ENCODE data around the gene VPS18.

The VPS18 gene

DNA sequence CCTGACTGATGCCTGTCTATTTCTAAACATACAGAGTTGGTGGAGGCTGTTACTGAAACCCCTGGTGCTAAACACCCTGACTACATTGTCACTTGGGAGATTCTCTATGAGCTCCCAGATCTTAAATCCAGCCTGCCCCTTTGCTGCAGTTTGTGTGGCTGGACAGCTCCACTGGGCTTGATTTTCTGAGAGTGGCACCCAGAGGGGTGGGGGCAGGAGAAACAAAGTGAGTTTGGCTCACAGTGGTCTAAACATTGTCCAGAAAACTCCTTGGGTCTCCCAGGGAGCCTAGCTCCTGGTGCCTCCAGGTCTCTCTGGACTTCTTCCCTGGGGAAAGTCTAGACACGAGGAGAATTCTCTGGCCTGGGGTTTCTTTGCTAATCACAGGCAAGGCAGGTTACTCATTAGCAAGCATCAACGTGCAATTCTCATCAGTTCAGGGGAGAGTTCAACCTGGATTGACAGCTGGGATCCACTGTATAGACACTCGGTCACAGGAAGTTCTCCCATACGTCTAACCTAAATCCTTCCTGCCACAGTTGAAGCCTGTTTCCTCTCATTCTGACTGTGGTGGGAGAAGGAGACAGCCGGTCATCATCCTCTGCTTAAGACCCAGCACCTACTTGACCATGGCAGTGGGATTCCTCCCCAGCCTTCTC, 27.8 kb downstream of the VPS18 start:
- no peak for DNase-seq

DNA sequence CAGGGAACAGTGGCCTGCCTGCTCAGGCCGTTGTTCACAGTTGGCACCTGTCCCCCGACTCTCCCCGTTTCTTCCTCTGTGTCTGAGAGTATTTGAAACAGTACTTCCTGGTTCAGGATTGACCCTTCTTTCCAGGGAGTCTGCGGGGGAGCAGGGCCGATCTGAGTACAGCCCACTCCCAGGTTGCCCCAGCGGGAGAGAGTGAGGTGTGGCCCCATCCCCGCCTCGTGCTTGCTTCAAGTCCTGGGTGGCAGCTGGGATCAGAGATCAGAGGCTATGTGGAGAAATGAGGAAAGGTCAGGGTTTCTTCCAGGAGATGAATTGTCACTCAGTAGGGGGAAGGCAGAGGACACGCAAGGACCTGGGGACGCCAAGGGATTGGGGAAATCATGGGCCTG, 28.4 kb downstream of the VPS18 start:
- DNase-seq = no peak

DNA sequence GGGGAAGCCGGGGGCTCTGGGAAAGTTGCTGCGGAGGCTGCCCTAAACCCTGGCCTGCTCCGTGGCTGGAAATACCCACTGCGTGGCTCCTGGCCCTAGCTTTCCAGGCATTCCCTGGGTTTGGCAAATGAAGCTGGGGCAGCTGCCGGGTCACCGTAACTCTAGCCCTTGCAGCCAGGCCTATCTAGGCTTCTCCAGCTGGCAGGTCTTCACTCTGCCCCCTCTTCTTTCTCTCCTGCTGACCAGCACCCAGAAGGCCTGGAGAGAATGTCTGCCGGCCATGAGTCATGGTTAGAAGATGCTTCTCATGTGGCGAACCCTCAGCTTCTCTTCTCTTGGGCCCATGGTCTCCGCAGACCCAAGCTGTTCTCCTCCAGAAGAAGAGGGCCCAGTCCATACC, 29.3 kb downstream of the VPS18 start:
- no peak for DNase-seq

DNA sequence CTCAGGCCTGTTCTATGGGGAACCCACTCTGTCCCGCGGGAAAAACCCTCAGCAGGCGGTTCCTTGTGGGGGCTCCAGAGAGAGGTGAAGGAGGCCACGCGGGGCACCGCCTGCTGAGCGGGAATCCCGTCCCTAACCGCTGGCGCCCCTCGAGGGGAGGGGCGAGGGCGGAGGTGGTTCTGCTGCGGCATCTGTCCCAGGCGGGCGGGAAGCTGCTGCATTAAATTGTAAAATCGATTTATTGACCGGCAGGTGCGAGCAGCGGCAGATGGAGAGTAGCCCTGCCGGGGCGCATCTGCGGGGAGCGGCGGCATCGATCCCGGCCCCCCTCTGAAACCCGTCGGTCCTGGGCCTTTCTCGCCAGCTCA, 31.2 kb downstream of the VPS18 start:
- no peak for DNase-seq

DNA sequence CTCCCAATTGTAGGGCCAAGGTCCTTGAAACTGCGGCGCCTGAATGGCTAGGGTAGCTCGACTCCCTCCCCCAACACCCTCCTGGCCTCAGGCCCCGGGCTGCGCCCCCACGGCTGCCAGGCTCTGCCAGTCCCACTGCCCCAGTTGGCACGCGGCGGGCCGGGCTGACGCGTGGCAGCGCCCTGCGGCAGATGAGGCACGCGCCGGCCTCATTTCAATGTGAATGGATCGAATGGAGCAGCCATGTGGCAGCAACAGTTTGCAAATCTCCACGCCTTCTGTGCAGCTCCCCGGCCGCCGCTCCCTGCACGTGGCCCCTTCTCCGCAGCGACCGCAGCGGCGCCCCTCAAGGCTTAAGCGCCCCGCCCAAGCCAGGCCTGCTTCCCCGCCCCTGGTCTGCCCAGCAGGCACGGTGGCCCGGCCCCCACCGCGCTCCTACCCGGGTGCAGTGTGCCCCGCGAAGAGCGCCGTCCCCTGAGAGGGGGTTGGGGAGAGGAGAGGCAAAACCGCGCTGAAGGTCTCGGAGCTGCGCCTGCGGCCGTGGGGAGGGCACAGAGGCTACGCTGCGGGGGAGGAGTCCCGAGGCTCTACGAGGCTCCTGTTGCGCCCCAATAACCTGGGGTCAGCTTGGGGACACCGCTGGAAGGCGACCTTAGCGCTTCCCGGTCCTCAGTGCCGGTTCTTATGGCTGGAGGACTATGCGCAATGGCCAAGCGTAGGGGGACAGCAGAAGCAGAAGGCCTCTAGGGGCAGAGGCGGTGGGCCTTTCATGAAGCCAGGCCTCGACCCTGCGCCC, 31.8 kb downstream of the VPS18 start:
- no peak for DNase-seq

DNA sequence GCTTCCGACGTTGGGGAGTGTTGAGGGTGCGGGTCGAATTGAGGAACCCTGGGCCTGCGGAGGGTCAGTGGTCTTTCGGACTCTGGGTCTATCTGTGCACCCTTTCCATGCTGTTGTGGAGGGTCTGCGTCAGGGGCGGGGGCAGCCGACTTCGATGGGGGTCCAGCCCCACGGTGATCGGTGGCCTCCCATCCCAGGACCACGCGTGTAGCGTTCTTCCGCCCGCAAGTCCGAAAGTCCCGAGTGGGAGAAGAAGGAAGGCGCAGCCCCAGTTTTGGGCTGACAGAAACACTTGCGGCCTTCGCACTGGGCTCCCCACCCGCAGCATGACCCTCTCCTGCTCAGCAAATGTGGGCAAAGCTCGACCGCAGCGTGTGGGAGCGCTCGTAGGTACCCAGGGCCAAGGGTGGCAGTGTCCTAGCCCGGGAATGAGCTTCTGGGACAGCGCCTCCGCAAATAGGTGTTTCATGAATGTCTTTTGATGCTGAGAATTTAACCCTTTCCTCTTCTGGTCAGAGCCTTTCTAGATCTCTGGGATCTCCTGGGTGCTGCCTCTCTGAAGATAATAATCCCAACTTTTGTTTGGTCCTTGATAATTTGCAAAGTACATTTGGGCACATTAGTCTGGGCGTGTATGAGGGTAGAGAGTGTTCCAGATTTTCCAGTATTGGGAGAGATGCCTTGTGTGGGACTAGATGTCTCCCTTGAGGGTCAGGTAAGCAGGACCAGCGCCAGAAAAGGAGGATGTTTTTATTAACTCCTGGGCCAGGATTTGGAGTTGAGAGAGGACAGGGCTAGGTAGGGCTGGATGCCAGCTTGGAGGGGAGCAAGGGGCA, 32.6 kb downstream of the VPS18 start:
- DNase-seq = no peak

DNA sequence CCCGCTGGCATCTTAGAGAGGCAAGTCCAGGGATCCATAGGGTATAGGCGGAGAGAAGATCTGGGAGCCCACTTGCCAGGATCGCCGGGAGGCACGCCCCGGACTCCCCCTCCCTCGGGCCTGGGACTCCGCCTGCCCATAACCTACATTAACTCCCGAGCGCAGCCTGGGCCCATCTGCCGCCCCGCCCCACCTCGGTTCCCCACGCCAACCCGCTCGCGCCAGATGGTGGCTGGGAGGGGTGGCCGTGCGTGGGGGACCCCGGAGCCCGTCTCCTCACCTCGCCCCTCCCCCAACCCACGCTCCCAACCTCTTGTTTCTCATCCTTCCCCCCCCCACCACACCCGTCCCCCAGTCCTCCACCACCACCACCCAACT, 33.2 kb downstream of the VPS18 start:
- DNase-seq = no peak

DNA sequence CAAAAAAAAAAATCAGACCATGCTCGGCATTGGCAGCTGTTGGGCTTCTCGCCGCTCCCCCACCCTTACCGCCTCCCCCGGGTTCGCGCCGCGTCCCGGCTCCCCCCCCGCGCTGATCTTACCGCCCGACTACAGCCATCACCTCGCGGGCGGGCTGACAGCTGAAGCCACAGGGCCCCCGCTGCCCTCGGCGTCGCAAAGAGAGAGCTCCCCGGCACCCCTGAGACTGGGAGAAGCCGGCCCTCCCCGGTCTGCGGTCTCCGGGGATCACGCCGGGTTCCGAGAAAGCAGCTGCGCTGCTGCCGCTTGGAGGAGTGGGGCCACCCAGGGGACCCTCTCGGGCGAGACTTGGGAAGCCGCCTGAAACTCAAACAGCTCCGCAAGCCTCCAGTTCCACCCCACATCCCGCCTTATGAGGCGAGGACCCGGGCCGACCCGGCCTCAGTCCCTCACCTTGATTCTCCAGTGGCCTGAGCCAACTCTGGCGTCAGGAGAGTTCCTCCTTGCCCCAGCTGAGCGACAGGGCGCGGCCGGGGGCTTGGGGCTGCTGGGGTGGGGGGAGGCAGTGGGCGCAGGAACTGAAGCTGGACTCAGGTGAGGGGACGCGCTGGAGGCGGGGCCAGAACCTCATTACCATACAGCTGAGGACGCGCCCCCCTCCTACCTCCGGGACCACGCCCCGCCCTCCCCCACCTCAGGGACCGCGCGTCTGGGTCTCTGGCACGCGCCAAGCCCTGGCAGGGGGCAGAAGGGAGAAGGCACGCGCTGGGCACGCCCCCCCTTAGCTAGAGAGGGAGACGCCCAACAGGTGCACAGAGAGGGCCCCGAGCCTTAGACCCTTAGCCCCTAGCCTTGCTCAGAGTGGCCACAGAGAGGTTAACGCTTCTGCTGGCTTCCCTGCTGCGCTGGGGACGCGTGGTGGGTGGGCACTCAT, 33.9 kb downstream of the VPS18 start:
- DNase-seq = no peak

DNA sequence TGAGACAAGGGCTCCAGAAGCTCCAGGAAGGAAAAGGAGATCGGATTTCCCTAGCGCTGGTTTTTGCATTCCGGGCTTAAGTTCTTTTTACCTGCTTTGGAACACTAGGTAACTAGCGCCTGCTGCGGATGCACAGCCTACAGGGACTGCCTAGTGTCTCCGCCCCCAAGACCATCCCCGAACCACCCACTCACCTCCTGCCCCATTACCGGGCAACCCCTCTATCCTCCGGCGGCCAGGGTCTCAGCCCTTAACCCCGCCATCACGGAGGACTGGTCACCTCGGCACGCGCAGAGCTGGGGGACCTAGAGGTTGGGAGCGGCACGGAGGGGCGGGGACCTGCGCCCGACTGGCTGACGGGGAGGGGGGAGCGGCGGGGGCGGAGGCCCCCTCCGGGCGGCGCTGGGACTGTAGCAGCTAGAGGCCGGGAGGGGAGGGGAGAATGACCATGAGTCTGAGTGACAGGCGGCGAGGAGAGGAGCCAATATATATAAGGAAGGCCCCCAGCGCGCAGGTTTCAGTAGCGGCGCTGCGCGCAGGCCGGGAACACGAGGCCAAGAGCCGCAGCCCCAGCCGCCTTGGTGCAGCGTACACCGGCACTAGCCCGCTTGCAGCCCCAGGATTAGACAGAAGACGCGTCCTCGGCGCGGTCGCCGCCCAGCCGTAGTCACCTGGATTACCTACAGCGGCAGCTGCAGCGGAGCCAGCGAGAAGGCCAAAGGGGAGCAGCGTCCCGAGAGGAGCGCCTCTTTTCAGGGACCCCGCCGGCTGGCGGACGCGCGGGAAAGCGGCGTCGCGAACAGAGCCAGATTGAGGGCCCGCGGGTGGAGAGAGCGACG, 34.8 kb downstream of the VPS18 start, which contains the start of gene DLL4:
Gene DLL4, plus strand, starts transcription at position 520 of the 839 bp plus-strand sequence. CDS start 329 bp downstream, outside the sequence.
- peak; percentile 12 for DNase-seq

DNA sequence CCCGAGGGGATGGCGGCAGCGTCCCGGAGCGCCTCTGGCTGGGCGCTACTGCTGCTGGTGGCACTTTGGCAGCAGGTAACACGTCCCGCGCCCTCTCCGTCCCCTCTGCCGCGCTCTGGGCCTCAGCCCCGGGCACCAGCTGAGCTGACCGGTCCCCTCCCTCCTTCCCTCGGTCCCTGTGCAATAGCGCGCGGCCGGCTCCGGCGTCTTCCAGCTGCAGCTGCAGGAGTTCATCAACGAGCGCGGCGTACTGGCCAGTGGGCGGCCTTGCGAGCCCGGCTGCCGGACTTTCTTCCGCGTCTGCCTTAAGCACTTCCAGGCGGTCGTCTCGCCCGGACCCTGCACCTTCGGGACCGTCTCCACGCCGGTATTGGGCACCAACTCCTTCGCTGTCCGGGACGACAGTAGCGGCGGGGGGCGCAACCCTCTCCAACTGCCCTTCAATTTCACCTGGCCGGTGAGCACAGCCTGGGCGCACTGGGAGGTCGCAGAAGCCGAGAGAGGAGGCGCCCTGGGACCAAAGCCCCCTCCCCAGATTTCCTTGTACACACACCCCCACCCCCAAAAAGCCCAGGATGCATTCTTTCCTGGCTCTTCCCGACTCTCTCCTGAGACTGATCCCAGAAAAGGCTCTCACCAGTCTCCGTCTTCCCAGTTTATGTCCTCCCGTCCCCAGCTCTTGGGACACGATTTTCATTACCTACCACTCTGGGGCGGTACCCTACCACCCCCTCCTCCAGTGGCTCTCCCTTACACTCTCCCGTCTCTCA, 35.6 kb downstream of the VPS18 start:
- DNase-seq = peak; percentile 32

DNA sequence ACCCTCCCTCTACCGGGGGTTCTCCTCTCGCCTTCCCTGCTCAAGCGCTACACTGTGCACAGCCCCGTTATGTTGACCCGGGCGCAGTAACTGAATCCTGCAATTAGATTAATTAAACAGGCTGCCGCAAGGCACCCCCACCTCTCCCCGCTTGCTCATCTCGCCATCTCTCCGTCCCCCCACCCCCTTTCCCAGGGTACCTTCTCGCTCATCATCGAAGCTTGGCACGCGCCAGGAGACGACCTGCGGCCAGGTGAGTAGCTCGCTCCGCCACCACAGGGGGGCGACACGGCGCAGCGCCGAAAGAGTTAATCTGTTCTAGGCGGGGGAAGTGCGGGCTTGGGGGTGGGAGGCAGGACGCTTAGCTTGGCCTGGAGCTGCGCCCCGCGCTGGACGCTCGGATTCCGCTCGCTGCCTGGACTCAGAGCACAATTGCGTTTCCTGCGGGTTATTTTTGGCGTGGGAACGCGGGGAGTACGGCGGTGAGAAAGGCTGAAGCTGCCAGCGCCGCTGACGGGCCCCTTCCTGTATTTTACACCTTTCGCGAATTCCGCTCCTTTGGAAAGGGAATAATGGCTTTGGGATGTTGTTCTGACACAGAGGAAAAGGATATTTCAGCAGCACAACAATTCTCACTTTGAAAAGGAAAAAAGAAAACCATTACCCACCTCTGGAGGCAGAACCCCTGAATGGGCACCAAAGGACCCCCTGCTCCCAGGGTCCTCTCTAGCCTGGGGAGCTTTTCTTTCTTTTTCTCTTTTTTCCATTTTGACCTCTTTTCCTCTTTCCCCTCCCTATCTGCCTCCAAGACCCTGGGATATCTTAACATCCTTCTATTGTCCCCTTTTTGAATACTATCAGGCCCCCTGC, 36.4 kb downstream of the VPS18 start:
- DNase-seq = no peak

DNA sequence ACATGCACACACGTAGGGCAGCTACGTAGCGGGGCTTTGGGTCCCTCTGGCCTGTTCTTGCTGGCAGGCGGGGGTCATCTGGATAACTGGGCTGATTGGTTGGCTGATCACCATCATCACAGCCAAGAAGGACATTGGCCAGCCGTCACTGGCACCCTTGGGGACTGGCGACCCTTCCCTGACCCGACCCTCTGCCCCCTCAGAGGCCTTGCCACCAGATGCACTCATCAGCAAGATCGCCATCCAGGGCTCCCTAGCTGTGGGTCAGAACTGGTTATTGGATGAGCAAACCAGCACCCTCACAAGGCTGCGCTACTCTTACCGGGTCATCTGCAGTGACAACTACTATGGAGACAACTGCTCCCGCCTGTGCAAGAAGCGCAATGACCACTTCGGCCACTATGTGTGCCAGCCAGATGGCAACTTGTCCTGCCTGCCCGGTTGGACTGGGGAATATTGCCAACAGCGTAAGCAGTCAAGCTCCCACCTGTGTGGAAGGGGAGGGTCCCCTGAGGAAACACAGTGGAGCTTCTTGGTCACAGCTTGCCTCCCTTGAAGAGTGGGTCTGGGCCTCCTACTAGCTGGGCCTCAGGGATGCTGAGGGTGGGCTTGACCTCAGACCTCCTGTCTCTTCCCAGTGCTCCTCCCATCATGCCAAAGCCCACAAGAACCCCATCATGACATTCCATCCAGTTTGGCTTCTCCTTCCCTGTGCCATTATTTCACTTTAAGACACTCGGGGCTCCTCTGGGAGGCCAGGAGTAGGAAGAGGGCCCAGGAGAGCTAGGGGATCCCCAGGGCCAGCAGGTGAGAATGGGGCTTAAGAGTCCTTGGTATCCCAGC, 37.3 kb downstream of the VPS18 start:
- no peak for DNase-seq

DNA sequence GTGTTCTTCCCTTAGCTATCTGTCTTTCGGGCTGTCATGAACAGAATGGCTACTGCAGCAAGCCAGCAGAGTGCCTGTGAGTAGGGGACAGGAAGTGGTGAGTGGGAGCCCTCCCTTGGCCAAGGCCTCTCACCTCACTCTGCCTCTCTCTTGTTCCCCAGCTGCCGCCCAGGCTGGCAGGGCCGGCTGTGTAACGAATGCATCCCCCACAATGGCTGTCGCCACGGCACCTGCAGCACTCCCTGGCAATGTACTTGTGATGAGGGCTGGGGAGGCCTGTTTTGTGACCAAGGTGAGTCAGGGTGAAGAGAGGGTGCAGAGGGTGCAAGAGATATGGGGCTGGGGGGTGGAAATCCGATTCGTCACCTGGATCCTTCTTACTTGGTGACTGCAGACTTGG, 37.9 kb downstream of the VPS18 start:
- no peak for DNase-seq

DNA sequence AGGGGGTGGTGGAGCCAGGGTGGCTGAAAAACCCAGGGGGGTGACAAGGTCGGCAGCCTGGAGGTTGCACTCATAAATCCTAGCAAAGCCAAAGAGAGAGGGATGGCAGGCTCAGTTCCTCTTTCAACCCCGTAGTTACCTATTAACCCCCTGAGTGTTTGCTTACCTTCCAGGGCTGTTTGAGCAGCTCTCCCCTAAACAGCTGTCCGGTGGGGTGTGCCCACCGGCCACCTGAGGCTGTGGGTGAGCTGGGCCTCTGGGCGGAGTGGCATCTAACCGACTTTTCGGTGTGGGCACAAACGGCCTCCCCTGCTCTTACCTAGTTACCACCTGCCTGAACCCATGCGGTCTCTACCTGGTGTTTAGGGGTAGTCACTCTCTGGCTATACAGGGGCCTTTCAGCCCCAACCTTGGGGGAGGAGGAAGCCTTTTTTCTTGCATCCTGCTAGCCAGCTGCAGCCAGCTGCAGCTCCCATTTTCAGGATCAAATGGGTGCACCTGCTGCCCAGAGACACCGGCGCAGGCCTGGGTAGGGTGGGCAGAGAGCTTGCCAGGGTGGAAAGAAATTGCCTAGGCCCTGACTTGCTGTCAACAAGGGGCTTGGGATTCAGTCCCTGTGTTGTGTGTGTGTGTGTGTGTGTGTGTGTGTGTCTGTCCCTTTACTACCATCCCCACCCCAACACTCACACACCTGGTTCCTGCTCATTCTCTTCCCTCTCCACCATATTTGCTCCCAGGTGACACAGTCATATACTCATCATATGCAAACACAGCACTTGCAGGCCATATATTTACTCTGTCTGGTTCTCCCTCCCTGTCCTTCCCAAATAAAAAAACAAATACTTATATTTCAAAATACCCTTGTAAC, 38.6 kb downstream of the VPS18 start:
- no peak for DNase-seq

DNA sequence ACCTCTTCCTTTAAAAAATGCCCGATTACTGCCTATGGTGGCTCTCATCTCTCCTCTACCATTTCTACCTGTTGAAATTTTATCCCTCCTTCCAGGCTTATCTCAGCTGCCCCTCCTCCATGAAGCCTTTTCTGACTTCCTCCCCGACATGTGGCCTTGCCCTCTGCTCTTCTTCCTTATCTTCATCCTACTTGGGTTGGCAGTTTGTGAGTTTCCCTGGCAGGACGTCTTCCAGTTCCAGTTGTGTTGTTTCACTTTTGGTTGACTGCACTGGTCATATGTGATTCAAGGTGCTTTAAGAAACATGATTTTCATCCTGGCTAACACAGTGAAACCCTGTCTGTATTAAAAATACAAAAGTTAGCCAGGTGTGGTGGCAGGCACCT, 39.3 kb downstream of the VPS18 start:
- DNase-seq = no peak

DNA sequence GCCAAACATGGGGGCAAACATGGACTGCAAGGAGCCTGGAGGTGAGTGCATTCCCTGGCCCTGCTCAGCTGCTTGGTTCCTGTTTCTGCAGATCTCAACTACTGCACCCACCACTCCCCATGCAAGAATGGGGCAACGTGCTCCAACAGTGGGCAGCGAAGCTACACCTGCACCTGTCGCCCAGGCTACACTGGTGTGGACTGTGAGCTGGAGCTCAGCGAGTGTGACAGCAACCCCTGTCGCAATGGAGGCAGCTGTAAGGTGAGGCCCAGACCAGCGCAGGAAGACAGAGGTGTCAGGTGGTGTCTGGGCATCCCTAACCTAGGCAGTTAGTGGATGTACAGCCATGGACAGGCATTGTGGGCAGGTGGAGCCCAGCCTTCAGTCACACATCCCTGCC, 40.2 kb downstream of the VPS18 start:
- no peak for DNase-seq

DNA sequence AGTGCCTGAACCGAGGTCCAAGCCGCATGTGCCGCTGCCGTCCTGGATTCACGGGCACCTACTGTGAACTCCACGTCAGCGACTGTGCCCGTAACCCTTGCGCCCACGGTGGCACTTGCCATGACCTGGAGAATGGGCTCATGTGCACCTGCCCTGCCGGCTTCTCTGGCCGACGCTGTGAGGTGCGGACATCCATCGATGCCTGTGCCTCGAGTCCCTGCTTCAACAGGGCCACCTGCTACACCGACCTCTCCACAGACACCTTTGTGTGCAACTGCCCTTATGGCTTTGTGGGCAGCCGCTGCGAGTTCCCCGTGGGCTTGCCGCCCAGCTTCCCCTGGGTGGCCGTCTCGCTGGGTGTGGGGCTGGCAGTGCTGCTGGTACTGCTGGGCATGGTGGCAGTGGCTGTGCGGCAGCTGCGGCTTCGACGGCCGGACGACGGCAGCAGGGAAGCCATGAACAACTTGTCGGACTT, 42.0 kb downstream of the VPS18 start:
- no peak for DNase-seq

Measured in NCI-H226 (cell line).